H9 (cell line): ENCODE results near the gene MAPKAPK2. TPM values are rescaled to one million over a fixed set of nuclear protein-coding genes. Genes with fewer than 3 reads are reported as not detected.

Experiments
- DNase-seq: peaks from one replicate; pipeline ENCODE4 v3.0.0-alpha.2; 2017
- H2AFZ ChIP-seq: one replicate; pipeline ENCODE4 v1.6.1; 2013; ENCODE audit warnings: mild to moderate bottlenecking, low read length, control low read depth, moderate library complexity
- H2AK5ac ChIP-seq: 2 replicates; pipeline ENCODE4 v1.6.1; 2013; ENCODE audit warnings: low read length, control low read depth, mixed read lengths; ENCODE audit not compliant: insufficient read length
- H2BK120ac ChIP-seq: one replicate; pipeline ENCODE4 v1.6.1; 2013; ENCODE audit warnings: low read depth, mild to moderate bottlenecking, low read length, control low read depth, inconsistent platforms; ENCODE audit not compliant: poor library complexity, severe bottlenecking
- H2BK12ac ChIP-seq: 2 replicates; pipeline ENCODE4 v1.6.1; 2013; ENCODE audit warnings: low read length, control low read depth, mixed read lengths, low read depth; ENCODE audit not compliant: insufficient read length
- H2BK15ac ChIP-seq: 2 replicates; pipeline ENCODE4 v1.6.1; 2013; ENCODE audit warnings: low read depth, low read length, control low read depth
- H2BK20ac ChIP-seq: one replicate; pipeline ENCODE4 v1.6.1; 2013; ENCODE audit warnings: low read depth, mild to moderate bottlenecking, low read length, control low read depth, inconsistent platforms; ENCODE audit not compliant: poor library complexity, severe bottlenecking
- H2BK5ac ChIP-seq: 2 replicates; pipeline ENCODE4 v1.6.1; 2013; ENCODE audit warnings: low read length, control low read depth, mixed read lengths; ENCODE audit not compliant: insufficient read length
- H3K14ac ChIP-seq: 2 replicates; pipeline ENCODE4 v1.6.1; 2013; ENCODE audit warnings: low read length, control low read depth; ENCODE audit not compliant: insufficient read depth
- H3K18ac ChIP-seq: 2 replicates; pipeline ENCODE4 v1.6.1; 2013; ENCODE audit warnings: low read depth, mild to moderate bottlenecking, mixed read lengths, low read length, control low read depth; ENCODE audit not compliant: insufficient read length
- H3K23ac ChIP-seq: 2 replicates; pipeline ENCODE4 v1.6.1; 2013; ENCODE audit warnings: low read length, control low read depth, mixed read lengths, low read depth; ENCODE audit not compliant: insufficient read length
- H3K23me2 ChIP-seq: 2 replicates; pipeline ENCODE4 v1.6.1; 2013; ENCODE audit warnings: low read depth, mild to moderate bottlenecking, mixed read lengths, low read length, control low read depth; ENCODE audit not compliant: insufficient read length, poor library complexity, severe bottlenecking
- H3K27ac ChIP-seq: 2 replicates; pipeline ENCODE4 v1.5.1; 2013; ENCODE audit warnings: low read length, control low read depth, mixed read lengths, low read depth; ENCODE audit not compliant: insufficient read length
- H3K27me3 ChIP-seq: 2 replicates; pipeline ENCODE4 v1.6.1; 2013; ENCODE audit warnings: low read length, control low read depth, inconsistent platforms; ENCODE audit not compliant: insufficient read depth
- H3K4ac ChIP-seq: 2 replicates; pipeline ENCODE4 v1.6.1; 2013; ENCODE audit warnings: low read depth, mild to moderate bottlenecking, control low read depth, inconsistent platforms, low read length, moderate library complexity
- H3K4me1 ChIP-seq: 2 replicates; pipeline ENCODE4 v1.6.1; 2013; ENCODE audit warnings: low read length, control low read depth, inconsistent platforms; ENCODE audit not compliant: insufficient read depth
- H3K4me2 ChIP-seq: 2 replicates; pipeline ENCODE4 v1.6.1; 2013; ENCODE audit warnings: low read length, control low read depth, mixed read lengths; ENCODE audit not compliant: insufficient read length, insufficient read depth
- H3K56ac ChIP-seq: 2 replicates; pipeline ENCODE4 v1.6.1; 2013; ENCODE audit warnings: low read depth, mild to moderate bottlenecking, mixed read lengths, low read length, control low read depth; ENCODE audit not compliant: insufficient read length
- H3K79me1 ChIP-seq: 2 replicates; pipeline ENCODE4 v1.6.1; 2013; ENCODE audit warnings: low read depth, mild to moderate bottlenecking, moderate library complexity, low read length, control low read depth, inconsistent platforms; ENCODE audit not compliant: insufficient read depth, poor library complexity, severe bottlenecking
- H3K79me2 ChIP-seq: 2 replicates; pipeline ENCODE4 v1.6.1; 2013; ENCODE audit warnings: low read length, control low read depth, inconsistent platforms; ENCODE audit not compliant: insufficient read depth
- H3K9ac ChIP-seq: 2 replicates; pipeline ENCODE4 v1.6.1; 2013; ENCODE audit warnings: low read length, control low read depth, mixed read lengths; ENCODE audit not compliant: insufficient read length; ENCODE audit errors: extremely low read depth
- H3K9me3 ChIP-seq: one replicate; pipeline ENCODE4 v1.6.1; 2013; ENCODE audit warnings: low read depth, low read length, inconsistent platforms; ENCODE audit not compliant: control insufficient read depth
- H3T11ph ChIP-seq: one replicate; pipeline ENCODE4 v1.6.1; 2013; ENCODE audit warnings: mild to moderate bottlenecking, low read length, control low read depth, inconsistent platforms
- H4K20me1 ChIP-seq: one replicate; pipeline ENCODE4 v1.6.1; 2013; ENCODE audit not compliant: control insufficient read depth, insufficient read length, insufficient read depth
- H4K5ac ChIP-seq: 2 replicates; pipeline ENCODE4 v1.6.1; 2013; ENCODE audit warnings: low read depth, mild to moderate bottlenecking, mixed read lengths, low read length, control low read depth; ENCODE audit not compliant: insufficient read length
- H4K8ac ChIP-seq: replicated peaks from 2 replicates; pipeline ENCODE4 v1.6.1; 2013; ENCODE audit warnings: low read length, control low read depth, mixed read lengths, low read depth; ENCODE audit not compliant: insufficient read length
- H4K91ac ChIP-seq: 2 replicates; pipeline ENCODE4 v1.6.1; 2013; ENCODE audit warnings: low read depth, mild to moderate bottlenecking, moderate library complexity, mixed read lengths, low read length, control low read depth; ENCODE audit not compliant: insufficient read length
- H3K27ac Mint-ChIP-seq, 3 experiments: 2 replicates in 2 of 3; 3 replicates in 1 of 3; pipeline ENCODE4 v1.8.0; 2020 to 2021; ENCODE audit warnings: mixed read lengths in 3 of 3, mild to moderate bottlenecking in 1 of 3, moderate library complexity in 1 of 3
- H3K27me3 Mint-ChIP-seq: 2 replicates; pipeline ENCODE4 v1.8.0; 2021; ENCODE audit warnings: low read depth, mild to moderate bottlenecking, moderate library complexity, mixed read lengths
- H3K36me3 Mint-ChIP-seq, 3 experiments: 2 replicates in 2 of 3; 3 replicates in 1 of 3; pipeline ENCODE4 v1.8.0; 2020 to 2021; ENCODE audit warnings: low read depth in 3 of 3, mixed read lengths in 3 of 3; ENCODE audit not compliant: insufficient read depth in 1 of 3
- H3K4me1 Mint-ChIP-seq, 2 experiments: 2 replicates each; pipeline ENCODE4 v1.8.0; 2020; ENCODE audit warnings: mixed read lengths in 2 of 2
- H3K4me3 Mint-ChIP-seq, 2 experiments: 2 replicates in 1 of 2; 3 replicates in 1 of 2; pipeline ENCODE4 v1.8.0; 2020 to 2021; ENCODE audit warnings: mild to moderate bottlenecking in 2 of 2, mixed read lengths in 2 of 2, moderate library complexity in 1 of 2
- H3K9me3 Mint-ChIP-seq, 2 experiments: 2 replicates in 1 of 2; 3 replicates in 1 of 2; pipeline ENCODE4 v1.8.0; 2020; ENCODE audit warnings: mild to moderate bottlenecking in 2 of 2, mixed read lengths in 2 of 2, moderate library complexity in 1 of 2
- CTCF ChIP-seq: fragments of 200-600 bp; sonication (generic); conservative IDR thresholded peaks from 3 replicates; pipeline ENCODE4 v1.8.0; 2021; ENCODE audit warnings: antibody characterized with exemption, mild to moderate bottlenecking
- WGBS: extraction: QIAGEN DNeasy Blood & Tissue Kit; methylation state at CpG from one replicate; pipeline ENCODE4 v1.1.7; 2013; ENCODE audit warnings: missing lambda C conversion rate, low lambda C conversion rate, mixed read lengths; ENCODE audit not compliant: insufficient read length; ENCODE audit errors: extremely low coverage; 5-methylcytosine and 5-hydroxymethylcytosine counted together
- total RNA-seq: library from RNA; stranded (reverse); gene quantifications from 2 replicates; pipeline ENCODE4 v1.2.1, GENCODE V29; 2021

The MAPKAPK2 gene
- total RNA-seq, 1 experiment from 2014 or later: 50.1 TPM

GRCh38 chr1:206685334-206685768 lies 646 bp downstream of the MAPKAPK2 start:
- peaks cover 47 to 53% of the 10 kb centered on the region in 2 experiments for H3K4me1 Mint-ChIP-seq
- H3K4me1 ChIP-seq: peaks cover 13% of the 10 kb centered on the region; the same call in 1 of the 2 replicates
- H4K91ac ChIP-seq: no peak overlapping the region
- H3K9me3 Mint-ChIP-seq: peaks cover 0 to 2% of the 10 kb centered on the region in 2 experiments; a peak in 1 of 5 replicates
- H4K5ac ChIP-seq: no peak overlapping the region
- no peak overlapping the region for H3K18ac ChIP-seq
- no peak overlapping the region for H2AFZ ChIP-seq
- no peaks in the 10 kb centered on the region for H3K79me1 ChIP-seq
- H3K79me2 ChIP-seq: peaks cover 6% of the 10 kb centered on the region; the same call in 1 of the 2 replicates
- peaks cover 0 to 4% (median 0%) of the 10 kb centered on the region in 3 experiments; a peak in 1 of 7 replicates for H3K36me3 Mint-ChIP-seq
- no peak overlapping the region for H2BK20ac ChIP-seq
- H3K23ac ChIP-seq: no peak overlapping the region
- no peaks in the 10 kb centered on the region for H4K20me1 ChIP-seq
- peaks cover 66% of the 10 kb centered on the region for H3K27me3 Mint-ChIP-seq
- no peaks in the 10 kb centered on the region for H3K9me3 ChIP-seq
- H4K8ac ChIP-seq: no peak overlapping the region
- peak overlapping the region in 1 of 3 experiments; percentile 95; a peak in 2 of 7 replicates for H3K27ac Mint-ChIP-seq
- no peak overlapping the region for H2BK15ac ChIP-seq
- peak overlapping the region; percentile 93 to 96 for H3K4me3 Mint-ChIP-seq
- no peak overlapping the region for H2BK12ac ChIP-seq
- peak overlapping the region; percentile 54 for H3K4me2 ChIP-seq
- DNase-seq: no peak
- H3K27ac ChIP-seq: no peak overlapping the region
- no peak overlapping the region for H2BK5ac ChIP-seq
- H3K23me2 ChIP-seq: peaks cover 15% of the 10 kb centered on the region
- no peak overlapping the region for H2AK5ac ChIP-seq
- H3K14ac ChIP-seq: peak overlapping the region; percentile 17
- TF ChIP-seq CTCF: no peak
- H3K4ac ChIP-seq: no peak overlapping the region
- no CpG with 5 or more reads among the region's 48 CpGs for WGBS
- peaks cover 23% of the 10 kb centered on the region for H3K27me3 ChIP-seq
- no peak overlapping the region for H3K56ac ChIP-seq
- H3T11ph ChIP-seq: no peak overlapping the region
- peak overlapping the region; percentile 77 for H3K9ac ChIP-seq
- no peak overlapping the region for H2BK120ac ChIP-seq
